Measurements from ENCODE around the gene SLC17A9. TPM values are rescaled to one million over a fixed set of nuclear protein-coding genes. Genes with fewer than 3 reads are reported as not detected.

The SLC17A9 gene
- total and polyA plus RNA-seq, 2 of the 8 experiments (the other 6 are each of a cell fraction or from before 2014, with no cell fraction given): 23.5 to 35.2 TPM

DNA sequence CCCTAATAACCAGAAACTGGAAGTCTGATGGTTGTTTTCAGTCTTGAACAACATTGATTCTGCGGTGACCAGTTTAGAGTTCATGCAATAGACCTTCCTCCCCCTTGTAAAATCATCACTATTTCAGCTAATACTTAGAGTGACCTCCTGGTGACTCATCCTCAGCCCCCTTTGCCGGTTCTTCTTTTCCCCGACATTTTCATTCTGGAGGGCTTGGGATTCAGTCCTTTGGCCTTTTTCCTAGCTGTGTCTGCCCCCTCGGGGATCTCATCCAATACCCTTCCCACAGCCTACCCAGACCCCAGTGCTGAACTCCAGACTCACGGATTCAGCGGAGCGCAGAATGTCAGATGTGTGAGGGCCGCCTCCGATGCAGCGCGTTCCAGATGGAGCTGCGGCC lies 61.8 kb downstream of the SLC17A9 start:
- Histone ChIP-seq H2BK120ac (replicated peaks; ENCODE audit: low read depth, low read length) (no peak overlapping the region), H3K4me2 (ENCODE audit: insufficient read depth in 1 of 2, low read depth in 2 of 2, low read length in 2 of 2) (peak overlapping the region; percentile 29 to 50; a peak in 3 of 4 replicates), H3K9me3 (ENCODE audit: insufficient read depth in 2 of 2, low read depth in 1 of 2, low read length in 1 of 2) (peaks cover 5 to 8% of the 10 kb centered on the region in 2 experiments; a peak in 3 of 4 replicates), H4K20me1 (replicated peaks in 1 of 2; ENCODE audit: control insufficient read depth in 1 of 2, insufficient read depth in 2 of 2, low read length in 2 of 2) (no peaks in the 10 kb centered on the region), H2BK20ac (ENCODE audit: low read length) (no peak overlapping the region), H4K8ac (ENCODE audit: extremely low read depth, insufficient read depth, low read length) (no peak overlapping the region), H4K5ac (ENCODE audit: insufficient read length, low read depth, low read length) (no peak overlapping the region), H3K79me2 (ENCODE audit: control insufficient read depth in 1 of 2, insufficient read depth in 2 of 2, low read length in 2 of 2) (no peaks in the 10 kb centered on the region), H3K4ac (replicated peaks; ENCODE audit: insufficient read length, low read depth, low read length) (no peak overlapping the region), H3K23ac (ENCODE audit: insufficient read length) (no peak overlapping the region), H2BK15ac (ENCODE audit: low read length) (no peak overlapping the region), H3K27me3 (replicated peaks in 1 of 4; ENCODE audit: control insufficient read depth in 3 of 4, extremely low read depth in 1 of 4, insufficient read depth in 3 of 4, low read length in 3 of 4) (peaks cover 2 to 24% (median 14%) of the 10 kb centered on the region in 4 experiments), H3K4me1 (replicated peaks in 1 of 4; ENCODE audit: control insufficient read depth in 3 of 4, insufficient read depth in 4 of 4, low read length in 3 of 4) (peaks cover 0 to 15% (median 8%) of the 10 kb centered on the region in 4 experiments; a peak in 6 of 7 replicates), H3K27ac (ENCODE audit: low read depth, low read length) (no peak overlapping the region), H3K14ac (ENCODE audit: insufficient read length) (no peak overlapping the region), H3K23me2 (ENCODE audit: low read depth, low read length) (no peaks in the 10 kb centered on the region), H3K9ac (replicated peaks in 1 of 4; ENCODE audit: extremely low read depth in 1 of 4, low read depth in 3 of 4, low read length in 3 of 4) (no peak overlapping the region), H2BK5ac (ENCODE audit: low read depth, low read length) (no peak overlapping the region), H2AFZ (ENCODE audit: low read length) (no peak overlapping the region), H3K79me1 (ENCODE audit: low read depth, low read length) (no peaks in the 10 kb centered on the region), H2AK5ac (ENCODE audit: low read depth, low read length) (no peak overlapping the region), H3K56ac (replicated peaks; ENCODE audit: insufficient read length, low read depth, low read length) (no peak overlapping the region), H3K36me3 (ENCODE audit: control insufficient read depth in 2 of 4, insufficient read depth in 4 of 4, low read length in 3 of 4) (no peaks in the 10 kb centered on the region), H2BK12ac (ENCODE audit: low read depth, low read length) (no peak overlapping the region), H3K18ac (ENCODE audit: extremely low read depth, low read length) (no peak overlapping the region), H4K91ac (replicated peaks; ENCODE audit: insufficient read length, low read length) (no peak overlapping the region), H3K4me3 (ENCODE audit: extremely low read depth in 1 of 4, insufficient read depth in 2 of 4, low read depth in 3 of 4, low read length in 4 of 4) (peak overlapping the region; percentile 2 to 44 (median 3); a peak in 3 of 8 replicates)
- CTCF ChIA-PET (ENCODE audit: partially characterized antibody): interaction anchor here (0.6 to 1.8 kb wide), 6 partner anchors 24 to 143 kb away, joined by 3 to 5 read pairs (median 4); no protein-coding TSS in a partner anchor
- no peak for TF ChIP-seq CBX5 (IDR thresholded peaks at IDR 0.05; ENCODE audit: low read depth, low read length)
- no peak for TF ChIP-seq TAF7 (optimal IDR thresholded peaks at IDR 0.05; ENCODE audit: borderline replicate concordance, low read depth, low read length)
- TF ChIP-seq CTCF (IDR thresholded peaks at IDR 0.05; ENCODE audit: control extremely low read depth in 1 of 3, insufficient read depth in 1 of 3, low read depth in 1 of 3, low read length in 3 of 3): no peak
- TF ChIP-seq BACH1 (IDR thresholded peaks at IDR 0.05; ENCODE audit: low read length): no peak
- TF ChIP-seq SRF (IDR thresholded peaks at IDR 0.05; ENCODE audit: low read depth, low read length): no peak
- no peak for TF ChIP-seq BCL11A (IDR thresholded peaks at IDR 0.05; ENCODE audit: low read depth in 2 of 2, low read length in 2 of 2)
- DNase-seq (ENCODE audit: low read depth in 1 of 2, low spot score in 2 of 2) (no peak), FAIRE-seq (no peak)
- POLR2A ChIA-PET (ENCODE audit: partially characterized antibody): interaction anchor here (0.9 to 1.6 kb wide), 7 partner anchors 9 to 87 kb away, joined by 3 to 5 read pairs (median 4); partner anchors contain the start of gene GID8
- whole genome bisulfite sequencing, 2 experiments (ENCODE audit: extremely low coverage in 1 of 2, insufficient coverage in 1 of 2, insufficient read length in 1 of 2, insufficient replicate concordance in 2 of 2, low coverage in 1 of 2, low lambda C conversion rate in 2 of 2, missing lambda C conversion rate in 1 of 2): 43% methylated on average over 7 of the region's 12 CpGs; no CpG with 5 or more reads in 1 of the 2 experiments

Data from H1 (cell line).